Thyroid gland (tissue), 4 donors: ENCODE measurements around the gene ADIG. TPM values are rescaled to one million over a fixed set of nuclear protein-coding genes. Genes with fewer than 3 reads are reported as not detected.

Source experiments
- DNase-seq, 2 donors: peaks; one replicate each; pipeline ENCODE4 v3.0.0-alpha.2; 2019
- H3K27ac ChIP-seq, 3 donors: fragments of 200-600 bp; sonication (generic); 1 replicate in 2 of 3; 2 replicates in 1 of 3; pipeline ENCODE4 v1.5.1; 2016 to 2019; ENCODE audit warnings: mild to moderate bottlenecking in 1 of 3, moderate library complexity in 1 of 3
- H3K27me3 ChIP-seq: fragments of 200-600 bp; sonication (generic); one replicate; pipeline ENCODE4 v1.5.1; 2019
- H3K36me3 ChIP-seq, 2 donors: fragments of 200-600 bp; sonication (generic); one replicate each; pipeline ENCODE4 v1.5.1; 2016 to 2019
- H3K4me1 ChIP-seq, 2 donors: fragments of 200-600 bp; sonication (generic); one replicate each; pipeline ENCODE4 v1.5.1; 2017 to 2019
- H3K4me3 ChIP-seq, 3 donors: fragments of 200-600 bp; sonication (generic); replicated peaks in 1 of 3; 1 replicate in 2 of 3; 2 replicates in 1 of 3; pipeline ENCODE4 v1.5.1; 2016; ENCODE audit warnings: mild to moderate bottlenecking in 1 of 3
- H3K9me3 ChIP-seq: fragments of 200-600 bp; sonication (generic); one replicate; pipeline ENCODE4 v1.5.1; 2017
- POLR2A ChIP-seq, 2 donors: fragments of 450-650 bp; IDR thresholded peaks; one replicate each; pipeline ENCODE4 v1.6.1; 2017; ENCODE audit warnings: antibody characterized with exemption in 2 of 2, mild to moderate bottlenecking in 2 of 2, moderate library complexity in 1 of 2
- WGBS, 2 donors: methylation state at CpG; one replicate each; pipeline ENCODE4 v1.1.5; 2017; 5-methylcytosine and 5-hydroxymethylcytosine counted together
- intact Hi-C: fragments of 100-400 bp; cut with DNase I; formaldehyde crosslinking; loops from one replicate; pipeline ENCODE4 v1.15.1; 2023
- total RNA-seq, 4 donors: library from RNA; depleted of rRNA; stranded (reverse); fragments of >200 nt; gene quantifications; one replicate each; pipeline ENCODE4 v1.2.3, GENCODE V29; 2016
- TF ChIP-seq, protein P1 (sequence below), 6 experiments: fragments of 200-600 bp in 3 of 6; fragments of 450-650 bp in 3 of 6; sonication (generic) in 3 of 6; IDR thresholded peaks; one replicate each; pipeline ENCODE4 v1.5.1; 2016 to 2019; ENCODE audit warnings: antibody characterized with exemption in 6 of 6, mild to moderate bottlenecking in 2 of 6, inconsistent platforms in 1 of 6, moderate library complexity in 1 of 6

ADIG gene
- total RNA-seq, 4 donors from 2014 or later, result 1.6 TPM; not detected in 3

DNA sequence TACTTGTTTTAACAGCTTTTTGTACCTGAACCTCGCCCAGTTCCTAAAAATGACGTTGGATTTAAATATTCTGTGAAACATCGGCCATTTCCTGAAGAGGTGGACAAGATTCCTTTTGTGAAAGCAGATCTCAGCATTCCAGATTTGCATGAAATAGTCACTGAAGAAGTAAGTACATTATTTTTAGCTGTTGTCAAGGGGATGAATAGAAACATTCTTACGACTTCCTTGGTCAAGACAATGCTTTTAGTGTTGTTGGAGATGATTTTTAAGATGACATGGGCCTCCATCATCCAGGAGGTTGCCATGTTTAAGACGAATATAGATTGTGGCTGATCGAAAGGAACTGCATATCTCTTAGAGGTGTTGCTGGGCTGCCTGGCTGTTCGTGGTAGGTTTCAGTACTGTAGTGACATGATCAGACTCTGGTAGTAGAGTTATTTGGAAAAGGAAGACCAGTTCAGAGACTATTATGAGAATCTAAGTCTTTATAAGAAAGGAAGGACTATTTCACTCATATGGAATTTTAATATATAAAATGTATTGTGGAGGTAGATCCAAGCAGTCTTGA lies 29.9 kb upstream of the ADIG start:
- Histone ChIP-seq H3K27me3 (no peaks in the 10 kb centered on the region), H3K9me3 (no peaks in the 10 kb centered on the region), H3K4me1 (no peaks in the 10 kb centered on the region), H3K36me3 (peaks cover 53 to 55% of the 10 kb centered on the region in 2 donors), H3K4me3 (no peak overlapping the region), H3K27ac (no peak overlapping the region)
- TF ChIP-seq, protein P1, sequence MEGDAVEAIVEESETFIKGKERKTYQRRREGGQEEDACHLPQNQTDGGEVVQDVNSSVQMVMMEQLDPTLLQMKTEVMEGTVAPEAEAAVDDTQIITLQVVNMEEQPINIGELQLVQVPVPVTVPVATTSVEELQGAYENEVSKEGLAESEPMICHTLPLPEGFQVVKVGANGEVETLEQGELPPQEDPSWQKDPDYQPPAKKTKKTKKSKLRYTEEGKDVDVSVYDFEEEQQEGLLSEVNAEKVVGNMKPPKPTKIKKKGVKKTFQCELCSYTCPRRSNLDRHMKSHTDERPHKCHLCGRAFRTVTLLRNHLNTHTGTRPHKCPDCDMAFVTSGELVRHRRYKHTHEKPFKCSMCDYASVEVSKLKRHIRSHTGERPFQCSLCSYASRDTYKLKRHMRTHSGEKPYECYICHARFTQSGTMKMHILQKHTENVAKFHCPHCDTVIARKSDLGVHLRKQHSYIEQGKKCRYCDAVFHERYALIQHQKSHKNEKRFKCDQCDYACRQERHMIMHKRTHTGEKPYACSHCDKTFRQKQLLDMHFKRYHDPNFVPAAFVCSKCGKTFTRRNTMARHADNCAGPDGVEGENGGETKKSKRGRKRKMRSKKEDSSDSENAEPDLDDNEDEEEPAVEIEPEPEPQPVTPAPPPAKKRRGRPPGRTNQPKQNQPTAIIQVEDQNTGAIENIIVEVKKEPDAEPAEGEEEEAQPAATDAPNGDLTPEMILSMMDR (IDR thresholded peaks at IDR 0.05), result no peak
- no peak for TF ChIP-seq POLR2A (IDR thresholded peaks at IDR 0.05)
- 92 to 94% methylated on average over 7 of the region's 7 CpGs for WGBS, 2 donors
- no peak for DNase-seq
- intact Hi-C loops, result no loop called here

DNA sequence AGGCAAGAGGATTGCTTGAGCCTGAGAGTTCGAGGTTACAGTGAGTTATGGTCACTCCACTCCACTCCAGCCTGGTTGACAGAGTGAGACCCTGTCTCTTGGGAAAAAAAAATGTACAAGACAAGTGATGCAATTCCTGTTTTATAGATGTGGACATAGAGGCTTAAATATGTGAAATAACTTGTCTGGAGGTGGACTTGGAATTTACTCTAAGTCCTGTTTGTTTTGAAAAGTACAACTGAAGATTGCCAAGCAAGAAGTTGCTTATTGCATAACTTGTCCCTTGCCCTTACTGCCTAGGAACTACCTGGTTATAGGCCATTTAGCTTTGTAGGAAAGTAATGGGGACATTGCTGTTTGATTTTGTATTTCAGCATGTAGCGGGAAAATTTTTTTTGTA lies 26.0 kb upstream of the ADIG start:
- H3K4me1 ChIP-seq, result no peaks in the 10 kb centered on the region
- no peaks in the 10 kb centered on the region for H3K9me3 ChIP-seq
- intact Hi-C loops, result no loop called here
- no peak overlapping the region for H3K4me3 ChIP-seq
- TF ChIP-seq, protein P1 (IDR thresholded peaks at IDR 0.05), result no peak
- TF ChIP-seq POLR2A (IDR thresholded peaks at IDR 0.05), result no peak
- WGBS, 2 donors, result 94 to 96% methylated on average over 2 of the region's 2 CpGs
- DNase-seq, result no peak
- peaks cover 38 to 50% of the 10 kb centered on the region in 2 donors for H3K36me3 ChIP-seq
- H3K27me3 ChIP-seq, result no peaks in the 10 kb centered on the region
- H3K27ac ChIP-seq, result no peak overlapping the region

DNA sequence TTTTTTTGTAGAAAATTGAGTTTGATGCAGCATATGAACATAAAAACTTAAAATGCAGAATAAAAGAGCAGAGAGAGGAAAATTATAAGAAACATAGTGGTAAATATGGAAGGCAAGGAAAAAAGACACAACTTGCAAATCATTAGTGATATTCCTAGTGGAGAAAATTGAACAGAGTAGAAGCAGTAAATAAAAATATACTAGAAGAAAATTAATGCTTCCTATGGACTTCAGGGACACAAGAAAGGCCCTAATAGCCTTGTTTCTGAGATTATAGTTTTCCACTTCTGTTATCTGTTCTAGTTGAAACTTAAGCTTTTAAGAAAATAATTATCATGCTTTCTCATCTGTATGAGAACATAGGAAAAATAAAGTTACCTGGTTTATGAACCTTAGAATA lies 25.6 kb upstream of the ADIG start:
- H3K4me3 ChIP-seq, result no peak overlapping the region
- DNase-seq, result no peak
- TF ChIP-seq, protein P1 (IDR thresholded peaks at IDR 0.05), result no peak
- no peak for TF ChIP-seq POLR2A (IDR thresholded peaks at IDR 0.05)
- no peaks in the 10 kb centered on the region for H3K9me3 ChIP-seq
- H3K27me3 ChIP-seq, result no peaks in the 10 kb centered on the region
- H3K4me1 ChIP-seq, result no peaks in the 10 kb centered on the region
- H3K27ac ChIP-seq, result no peak overlapping the region
- peaks cover 38 to 50% of the 10 kb centered on the region in 2 donors for H3K36me3 ChIP-seq
- intact Hi-C loops, result no loop called here

DNA sequence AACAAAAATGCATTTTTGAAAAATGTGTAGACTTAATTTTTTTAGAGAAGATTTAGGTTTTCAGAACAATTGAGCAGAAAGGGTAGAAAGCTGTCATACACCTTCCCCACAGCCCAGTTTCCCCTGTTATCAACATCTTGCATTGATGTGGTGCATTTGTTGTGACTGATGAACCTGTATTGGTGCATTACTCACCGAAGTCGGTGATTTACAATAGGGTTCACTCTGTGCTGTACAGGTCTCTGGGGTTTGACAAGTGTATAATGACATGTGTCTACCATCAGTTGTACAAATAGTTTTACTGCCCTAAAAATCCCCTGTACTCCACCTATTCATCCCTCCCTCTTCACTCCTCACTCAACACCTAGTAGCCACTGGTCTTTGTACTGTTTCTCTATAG lies 23.8 kb upstream of the ADIG start:
- no peak overlapping the region for H3K27ac ChIP-seq
- H3K27me3 ChIP-seq, result no peaks in the 10 kb centered on the region
- intact Hi-C loops, result no loop called here
- peaks cover 38 to 43% of the 10 kb centered on the region in 2 donors for H3K36me3 ChIP-seq
- 93 to 96% methylated on average over 2 of the region's 2 CpGs for WGBS, 2 donors
- no peaks in the 10 kb centered on the region for H3K4me1 ChIP-seq
- TF ChIP-seq, protein P1 (IDR thresholded peaks at IDR 0.05), result no peak
- TF ChIP-seq POLR2A (IDR thresholded peaks at IDR 0.05), result no peak
- DNase-seq, result no peak
- no peaks in the 10 kb centered on the region for H3K9me3 ChIP-seq
- H3K4me3 ChIP-seq, result no peak overlapping the region

DNA sequence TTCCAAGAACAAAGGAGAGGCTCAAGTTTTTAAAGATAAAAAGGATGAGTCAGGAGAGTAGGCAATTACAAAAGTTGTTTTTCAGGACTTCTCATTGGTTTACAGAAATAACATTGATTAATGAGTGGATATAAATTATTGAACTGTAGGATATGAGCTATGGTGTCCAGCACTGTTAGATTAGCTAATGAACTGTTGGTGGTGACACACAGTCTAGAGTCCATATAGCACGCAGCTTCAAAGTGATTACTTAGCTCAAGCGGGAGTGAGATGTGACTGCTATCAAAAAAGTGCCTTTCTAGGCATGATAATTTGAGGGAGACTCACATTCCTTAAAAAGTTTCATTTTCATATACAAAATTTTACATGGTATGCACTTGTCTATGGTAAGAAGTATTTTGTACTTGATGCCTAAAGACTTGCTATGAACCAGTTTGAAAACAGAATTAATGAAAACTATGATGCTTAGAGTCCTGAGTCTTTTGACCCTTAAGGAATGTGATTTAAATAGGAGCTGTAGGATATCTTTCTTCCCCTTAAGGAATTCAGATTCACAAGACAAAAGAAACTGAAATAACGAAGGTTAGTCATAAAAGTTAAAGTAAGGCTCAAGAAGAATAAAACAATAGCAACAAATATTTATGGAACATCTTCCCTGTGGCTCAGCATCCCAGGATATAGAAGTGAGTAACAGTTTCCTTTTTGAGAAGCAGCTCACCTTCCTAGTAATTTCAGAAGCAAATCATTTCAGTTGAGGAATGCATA lies 22.2 kb upstream of the ADIG start:
- Histone ChIP-seq H3K27me3 (no peaks in the 10 kb centered on the region), H3K27ac (no peak overlapping the region), H3K4me1 (no peaks in the 10 kb centered on the region), H3K9me3 (no peaks in the 10 kb centered on the region), H3K36me3 (peaks cover 30 to 31% of the 10 kb centered on the region in 2 donors), H3K4me3 (no peak overlapping the region)
- intact Hi-C loops, result no loop called here
- no peak for TF ChIP-seq POLR2A (IDR thresholded peaks at IDR 0.05)
- TF ChIP-seq, protein P1 (IDR thresholded peaks at IDR 0.05), result no peak
- 93% methylated on average over 3 of the region's 3 CpGs for WGBS, 2 donors
- DNase-seq, result no peak
